K562 (cell line): Measurements from ENCODE around the gene DYNC1I2. TPM values are rescaled to one million over a fixed set of nuclear protein-coding genes. Genes with fewer than 3 reads are reported as not detected.
A peak's percentile ranks its signal among the peaks of the same experiment; 100 is the strongest.

Source experiments
- BCOR ChIP-seq: fragments of 450-650 bp; IDR thresholded peaks from 2 replicates; pipeline ENCODE4 v1.6.1; 2016
- BRD9 ChIP-seq: fragments of 450-650 bp; IDR thresholded peaks from 2 replicates; pipeline ENCODE4 v1.6.1; 2018; ENCODE audit warnings: low read depth; ENCODE audit not compliant: partially characterized antibody
- CAMTA2 ChIP-seq: fragments of 250-450 bp; sonication (Bioruptor Pico); conservative IDR thresholded peaks from 2 replicates; pipeline ENCODE4 v1.5.1; 2022
- CHCHD3 ChIP-seq: fragments of 250-450 bp; sonication (Bioruptor Pico); IDR thresholded peaks from 2 replicates; pipeline ENCODE4 v2.1.2; 2022; ENCODE audit warnings: mild to moderate bottlenecking
- CUX1 ChIP-seq: fragments of 200-800 bp; sonication (Bioruptor generic); IDR thresholded peaks from 2 replicates; pipeline ENCODE4 v1.6.1; 2016; ENCODE audit warnings: missing genetic modification characterization, missing compliant biosample characterization
- E2F3 ChIP-seq: fragments of 250-450 bp; sonication (Bioruptor Pico); IDR thresholded peaks from 2 replicates; pipeline ENCODE4 v1.4.0; 2020; ENCODE audit warnings: mild to moderate bottlenecking
- ETV5 ChIP-seq: sonication (generic); formaldehyde crosslinking; IDR thresholded peaks from 2 replicates; pipeline ENCODE4 v1.4.0; 2020; ENCODE audit warnings: low read depth, mild to moderate bottlenecking, missing genetic modification reagents
- HES1 ChIP-seq: fragments of 450-650 bp; IDR thresholded peaks from 2 replicates; pipeline ENCODE4 v1.6.1; 2016; ENCODE audit warnings: low read depth, mild to moderate bottlenecking, moderate library complexity
- MEIS2 ChIP-seq: fragments of 450-650 bp; IDR thresholded peaks from 2 replicates; pipeline ENCODE4 v1.6.1; 2014; ENCODE audit warnings: mild to moderate bottlenecking; ENCODE audit not compliant: partially characterized antibody
- NEUROD1 ChIP-seq: fragments of 150-350 bp; IDR thresholded peaks from 2 replicates; pipeline ENCODE4 v1.6.1; 2014; ENCODE audit warnings: borderline replicate concordance, low read length, low read depth; ENCODE audit not compliant: partially characterized antibody
- NFXL1 ChIP-seq: fragments of 450-650 bp; formaldehyde crosslinking; IDR thresholded peaks from 2 replicates; pipeline ENCODE4 v1.4.0; 2021; ENCODE audit warnings: mild to moderate bottlenecking
- RBM25 ChIP-seq: fragments of 200-400 bp; formaldehyde crosslinking; IDR thresholded peaks from 2 replicates; pipeline ENCODE4 v1.6.1; 2018; ENCODE audit warnings: low read length, low read depth, moderate library complexity; ENCODE audit not compliant: severe bottlenecking
- RUNX1 ChIP-seq: sonication (generic); IDR thresholded peaks from 2 replicates; pipeline ENCODE4 v1.6.1; 2016; ENCODE audit warnings: antibody characterized with exemption, low read depth
- SMARCE1 ChIP-seq: fragments of 450-650 bp; IDR thresholded peaks from 2 replicates; pipeline ENCODE4 v1.7.1; 2016; ENCODE audit warnings: mild to moderate bottlenecking
- ZNF766 ChIP-seq: fragments of 200-800 bp; sonication (Bioruptor generic); conservative IDR thresholded peaks from 2 replicates; pipeline ENCODE4 v1.6.1; 2016; ENCODE audit warnings: missing genetic modification characterization, missing compliant biosample characterization
- polyA plus RNA-seq, 8 experiments: library from polyadenylated mRNA; depleted of rRNA in 4 of 8; stranded (reverse) in 5 of 8; unstranded in 3 of 8; fragments of >200 nt; fragmentation: Nextera tagmentation in 2 of 8; fragmentation: Illumina TruSeq in 1 of 8; extraction: Ambion mirVana in 2 of 8; extraction: Trizol in 1 of 8; gene quantifications; 2 replicates each; pipeline versions ENCODE4 v1.2.1 to v1.2.3, GENCODE V29; 2011 to 2014; ENCODE audit warnings: inconsistent platforms in 1 of 8, missing spikeins in 1 of 8
- total RNA-seq, 7 experiments: library from RNA; depleted of rRNA in 6 of 7; stranded (reverse); fragments of >200 nt in 6 of 7; fragmentation: Illumina TruSeq in 2 of 7; extraction: Trizol in 2 of 7; gene quantifications; 2 replicates each; pipeline versions ENCODE4 v1.2.1 to v1.2.3, GENCODE V29; 2011 to 2021; ENCODE audit warnings: low replicate concordance in 1 of 7
- TF ChIP-seq, protein P1 (sequence below): fragments of 450-650 bp; IDR thresholded peaks from 2 replicates; pipeline ENCODE4 v1.6.1; 2018; ENCODE audit not compliant: partially characterized antibody
- TF ChIP-seq, protein P2 (sequence below), 2 experiments: fragments of 450-650 bp in 1 of 2; sonication (generic) in 1 of 2; formaldehyde crosslinking; conservative IDR thresholded peaks; 2 replicates each; pipeline versions ENCODE4 v1.4.0 to v1.8.1; 2020 to 2022; ENCODE audit warnings: mild to moderate bottlenecking in 1 of 2, missing genetic modification reagents in 1 of 2

The DYNC1I2 gene
- total and polyA plus RNA-seq, 9 of the 15 experiments (the other 6 are each of a cell fraction or from before 2014, with no cell fraction given) = 59.1 to 204 (median 100) TPM

GRCh38 chr2:171687287-171688128 is at the start of gene DYNC1I2 (continued):
- TF ChIP-seq CAMTA2 (no peak), HES1 (no peak), BRD9 (no peak), RUNX1 (0 out of 2 replicates have a peak, but pooled peaks have one; percentile 63), ZNF766 (CRISPR knock-in tag) (peak; percentile 98), NEUROD1 (peak; percentile 64), RBM25 (no peak), E2F3 (peak; percentile 77; the same call in 1 of the 2 replicates), SMARCE1 (peak; percentile 81), BCOR (peak; percentile 41; the same call in 1 of the 2 replicates), ETV5 (peak; percentile 60), CHCHD3 (CRISPR knock-in tag) (no peak), MEIS2 (no peak), CUX1 (CRISPR knock-in tag) (no peak), NFXL1 (CRISPR knock-in tag) (0 out of 2 replicates have a peak, but pooled peaks have one; percentile 8)
- TF ChIP-seq, protein P1, sequence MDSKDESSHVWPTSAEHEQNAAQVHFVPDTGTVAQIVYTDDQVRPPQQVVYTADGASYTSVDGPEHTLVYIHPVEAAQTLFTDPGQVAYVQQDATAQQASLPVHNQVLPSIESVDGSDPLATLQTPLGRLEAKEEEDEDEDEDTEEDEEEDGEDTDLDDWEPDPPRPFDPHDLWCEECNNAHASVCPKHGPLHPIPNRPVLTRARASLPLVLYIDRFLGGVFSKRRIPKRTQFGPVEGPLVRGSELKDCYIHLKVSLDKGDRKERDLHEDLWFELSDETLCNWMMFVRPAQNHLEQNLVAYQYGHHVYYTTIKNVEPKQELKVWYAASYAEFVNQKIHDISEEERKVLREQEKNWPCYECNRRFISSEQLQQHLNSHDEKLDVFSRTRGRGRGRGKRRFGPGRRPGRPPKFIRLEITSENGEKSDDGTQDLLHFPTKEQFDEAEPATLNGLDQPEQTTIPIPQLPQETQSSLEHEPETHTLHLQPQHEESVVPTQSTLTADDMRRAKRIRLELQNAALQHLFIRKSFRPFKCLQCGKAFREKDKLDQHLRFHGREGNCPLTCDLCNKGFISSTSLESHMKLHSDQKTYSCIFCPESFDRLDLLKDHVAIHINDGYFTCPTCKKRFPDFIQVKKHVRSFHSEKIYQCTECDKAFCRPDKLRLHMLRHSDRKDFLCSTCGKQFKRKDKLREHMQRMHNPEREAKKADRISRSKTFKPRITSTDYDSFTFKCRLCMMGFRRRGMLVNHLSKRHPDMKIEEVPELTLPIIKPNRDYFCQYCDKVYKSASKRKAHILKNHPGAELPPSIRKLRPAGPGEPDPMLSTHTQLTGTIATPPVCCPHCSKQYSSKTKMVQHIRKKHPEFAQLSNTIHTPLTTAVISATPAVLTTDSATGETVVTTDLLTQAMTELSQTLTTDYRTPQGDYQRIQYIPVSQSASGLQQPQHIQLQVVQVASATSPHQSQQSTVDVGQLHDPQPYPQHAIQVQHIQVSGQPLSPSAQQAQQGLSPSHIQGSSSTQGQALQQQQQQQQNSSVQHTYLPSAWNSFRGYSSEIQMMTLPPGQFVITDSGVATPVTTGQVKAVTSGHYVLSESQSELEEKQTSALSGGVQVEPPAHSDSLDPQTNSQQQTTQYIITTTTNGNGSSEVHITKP = peak; percentile 38
- TF ChIP-seq, protein P2, sequence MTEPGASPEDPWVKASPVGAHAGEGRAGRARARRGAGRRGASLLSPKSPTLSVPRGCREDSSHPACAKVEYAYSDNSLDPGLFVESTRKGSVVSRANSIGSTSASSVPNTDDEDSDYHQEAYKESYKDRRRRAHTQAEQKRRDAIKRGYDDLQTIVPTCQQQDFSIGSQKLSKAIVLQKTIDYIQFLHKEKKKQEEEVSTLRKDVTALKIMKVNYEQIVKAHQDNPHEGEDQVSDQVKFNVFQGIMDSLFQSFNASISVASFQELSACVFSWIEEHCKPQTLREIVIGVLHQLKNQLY (CRISPR knock-in tag; conservative IDR thresholded peaks at IDR 0.05) = 0 out of 4 replicates have a peak, but pooled peaks of 1 of the 2 experiments have one; percentile 27
